CD14-positive monocyte (primary cell): Measurements from ENCODE around the gene BARHL1. TPM values are rescaled to one million over a fixed set of nuclear protein-coding genes. Genes with fewer than 3 reads are reported as not detected.

Experiments
- DNase-seq, 3 donors: peaks; one replicate each; pipeline ENCODE4 v3.0.0-alpha.2; 2011 to 2022
- H2AFZ ChIP-seq: 2 replicates; pipeline ENCODE4 v1.6.0; 2012; ENCODE audit warnings: mild to moderate bottlenecking, low read depth, low read length, inconsistent platforms; ENCODE audit not compliant: insufficient read depth, poor library complexity, severe bottlenecking
- H3K27ac ChIP-seq, 2 donors: 1 replicate in 1 of 2; 2 replicates in 1 of 2; pipeline ENCODE4 v1.5.1; 2012 to 2013; ENCODE audit warnings: low read length in 2 of 2, control low read depth in 1 of 2, inconsistent platforms in 1 of 2, low read depth in 1 of 2, mild to moderate bottlenecking in 1 of 2
- H3K27me3 ChIP-seq, 2 donors: one replicate each; pipeline versions ENCODE4 v1.6.0 to v1.6.1; 2011 to 2013; ENCODE audit warnings: low read length in 2 of 2; ENCODE audit not compliant: control insufficient read depth in 2 of 2, insufficient read depth in 2 of 2
- H3K36me3 ChIP-seq, 2 donors: replicated peaks in 1 of 2; 1 replicate in 1 of 2; 2 replicates in 1 of 2; pipeline versions ENCODE4 v1.5.1 to v1.6.1; 2012 to 2013; ENCODE audit warnings: low read length in 2 of 2, control low read depth in 1 of 2, inconsistent platforms in 1 of 2, mild to moderate bottlenecking in 1 of 2; ENCODE audit not compliant: insufficient read depth in 2 of 2, control insufficient read depth in 1 of 2
- H3K4me1 ChIP-seq, 2 donors: 1 replicate in 1 of 2; 2 replicates in 1 of 2; pipeline versions ENCODE4 v1.5.1 to v1.6.1; 2012 to 2013; ENCODE audit warnings: low read length in 2 of 2, control low read depth in 1 of 2, inconsistent platforms in 1 of 2, mild to moderate bottlenecking in 1 of 2, moderate library complexity in 1 of 2; ENCODE audit not compliant: insufficient read depth in 2 of 2, control insufficient read depth in 1 of 2
- H3K4me2 ChIP-seq: replicated peaks from 2 replicates; pipeline ENCODE3; 2012; ENCODE audit warnings: low read length, moderate library complexity, mild to moderate bottlenecking; ENCODE audit not compliant: poor library complexity, severe bottlenecking; ENCODE audit errors: extremely low read depth
- H3K4me3 ChIP-seq, 3 experiments: fragments of 200-600 bp in 1 of 3; sonication (generic) in 1 of 3; replicated peaks in 1 of 3; 1 replicate in 2 of 3; 2 replicates in 1 of 3; pipeline ENCODE4 v1.5.1; 2011 to 2013; ENCODE audit warnings: low read length in 3 of 3, mild to moderate bottlenecking in 3 of 3, control low read depth in 2 of 3, low read depth in 2 of 3, inconsistent platforms in 1 of 3, moderate library complexity in 1 of 3
- H3K79me2 ChIP-seq: 2 replicates; pipeline ENCODE4 v1.6.0; 2012; ENCODE audit warnings: mild to moderate bottlenecking, control low read depth, inconsistent platforms, low read length, moderate library complexity; ENCODE audit not compliant: insufficient read depth
- H3K9ac ChIP-seq: 2 replicates; pipeline ENCODE4 v1.6.0; 2017; ENCODE audit warnings: low read length, mild to moderate bottlenecking; ENCODE audit not compliant: insufficient read depth, poor library complexity, severe bottlenecking
- H3K9me3 ChIP-seq, 2 donors: replicated peaks in 1 of 2; 1 replicate in 1 of 2; 2 replicates in 1 of 2; pipeline versions ENCODE4 v1.5.1 to v1.6.1; 2012 to 2013; ENCODE audit warnings: low read length in 2 of 2, control low read depth in 1 of 2; ENCODE audit not compliant: control insufficient read depth in 1 of 2, insufficient read depth in 1 of 2
- H4K20me1 ChIP-seq: 2 replicates; pipeline ENCODE4 v1.6.0; 2012; ENCODE audit warnings: mild to moderate bottlenecking, low read length, control low read depth, moderate library complexity; ENCODE audit not compliant: insufficient read depth
- H3K27ac Mint-ChIP-seq, 7 donors: one replicate each; pipeline ENCODE4 v1.8.0; 2020; ENCODE audit warnings: mild to moderate bottlenecking in 7 of 7, mixed read lengths in 7 of 7, moderate library complexity in 6 of 7, inconsistent platforms in 2 of 7
- H3K27me3 Mint-ChIP-seq, 3 donors: one replicate each; pipeline ENCODE4 v1.8.0; 2021 to 2022; ENCODE audit warnings: low read depth in 3 of 3, mild to moderate bottlenecking in 3 of 3, mixed read lengths in 3 of 3, moderate library complexity in 3 of 3, inconsistent platforms in 1 of 3
- H3K36me3 Mint-ChIP-seq, 2 donors: one replicate each; pipeline ENCODE4 v1.8.0; 2020; ENCODE audit warnings: mixed read lengths in 2 of 2, inconsistent platforms in 1 of 2, mild to moderate bottlenecking in 1 of 2
- H3K4me1 Mint-ChIP-seq: one replicate; pipeline ENCODE4 v1.8.0; 2020; ENCODE audit warnings: mild to moderate bottlenecking, mixed read lengths
- H3K4me3 Mint-ChIP-seq, 2 donors: one replicate each; pipeline ENCODE4 v1.8.0; 2020; ENCODE audit warnings: mild to moderate bottlenecking in 2 of 2, mixed read lengths in 2 of 2, moderate library complexity in 1 of 2
- H3K9me3 Mint-ChIP-seq, 7 donors: one replicate each; pipeline ENCODE4 v1.8.0; 2020 to 2022; ENCODE audit warnings: mixed read lengths in 7 of 7, mild to moderate bottlenecking in 6 of 7, moderate library complexity in 6 of 7, inconsistent platforms in 2 of 7
- WGBS: methylation state at CpG from one replicate; pipeline ENCODE4 v1.1.5; 2013; ENCODE audit warnings: missing lambda C conversion rate; ENCODE audit not compliant: insufficient coverage; 5-methylcytosine and 5-hydroxymethylcytosine counted together
- intact Hi-C, 2 donors: fragments of 100-400 bp; cut with micrococcal nuclease; formaldehyde crosslinking; loops; one replicate each; pipeline versions ENCODE4 v1.15.0 to v1.15.1; 2023
- polyA plus RNA-seq, 3 donors: library from polyadenylated mRNA; depleted of rRNA in 1 of 3; unstranded in 2 of 3; stranded (reverse) in 1 of 3; fragments of 300-500 nt in 2 of 3; fragments of >200 nt in 1 of 3; fragmentation: Illumina TruSeq in 2 of 3; gene quantifications; 1 replicate in 2 of 3; 2 replicates in 1 of 3; pipeline ENCODE4 v1.2.3, GENCODE V29; 2012 to 2021
- TF ChIP-seq, protein P1 (sequence below): fragments of 200-600 bp; IDR thresholded peaks from one replicate; pipeline ENCODE4 v1.8.0; 2022; ENCODE audit warnings: antibody characterized with exemption, mild to moderate bottlenecking

Gene BARHL1
- polyA plus RNA-seq, 3 donors = not detected

DNA sequence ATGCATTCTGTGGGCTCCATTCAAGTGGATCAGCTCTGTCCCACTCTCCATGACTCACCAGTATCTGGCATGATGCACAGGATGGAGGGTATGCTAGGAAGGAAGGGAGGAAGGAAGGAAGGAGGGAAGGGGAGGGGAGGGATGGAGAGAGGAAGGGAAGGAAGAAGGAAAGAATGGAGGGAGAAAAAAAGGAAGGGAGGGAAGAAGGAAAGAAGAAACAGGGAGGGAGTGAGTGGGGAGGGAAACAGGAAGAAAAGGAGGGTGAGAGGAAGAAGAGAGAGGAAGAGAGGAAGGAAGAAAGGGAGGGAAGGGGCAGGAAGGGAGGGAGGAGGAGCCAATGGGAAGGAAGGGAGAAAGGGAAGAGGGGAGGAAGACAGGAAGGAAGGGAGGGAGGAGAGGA lies 5.3 kb upstream of the BARHL1 start:
- Histone ChIP-seq H2AFZ (no peak overlapping the region), H3K4me1 (peaks cover 5 to 6% of the 10 kb centered on the region in 2 donors), H4K20me1 (no peaks in the 10 kb centered on the region), H3K36me3 (no peaks in the 10 kb centered on the region), H3K4me2 (no peak overlapping the region), H3K27me3 (peaks cover 44 to 71% of the 10 kb centered on the region in 2 donors), H3K4me3 (no peak overlapping the region), H3K9me3 (peaks cover 0 to 30% of the 10 kb centered on the region in 2 donors), H3K27ac (no peak overlapping the region), H3K9ac (no peak overlapping the region), H3K79me2 (no peaks in the 10 kb centered on the region)
- Mint-ChIP-seq H3K9me3 (peaks cover 0 to 18% (median 10%) of the 10 kb centered on the region in 7 donors), H3K36me3 (peaks cover 2 to 6% of the 10 kb centered on the region in 2 donors), H3K27me3 (peaks cover 75 to 87% (median 80%) of the 10 kb centered on the region in 3 donors), H3K4me1 (peaks cover 7% of the 10 kb centered on the region), H3K27ac (no peak overlapping the region), H3K4me3 (peak overlapping the region in 1 of 2 donors; percentile 63)
- no peak for DNase-seq
- TF ChIP-seq, protein P1, sequence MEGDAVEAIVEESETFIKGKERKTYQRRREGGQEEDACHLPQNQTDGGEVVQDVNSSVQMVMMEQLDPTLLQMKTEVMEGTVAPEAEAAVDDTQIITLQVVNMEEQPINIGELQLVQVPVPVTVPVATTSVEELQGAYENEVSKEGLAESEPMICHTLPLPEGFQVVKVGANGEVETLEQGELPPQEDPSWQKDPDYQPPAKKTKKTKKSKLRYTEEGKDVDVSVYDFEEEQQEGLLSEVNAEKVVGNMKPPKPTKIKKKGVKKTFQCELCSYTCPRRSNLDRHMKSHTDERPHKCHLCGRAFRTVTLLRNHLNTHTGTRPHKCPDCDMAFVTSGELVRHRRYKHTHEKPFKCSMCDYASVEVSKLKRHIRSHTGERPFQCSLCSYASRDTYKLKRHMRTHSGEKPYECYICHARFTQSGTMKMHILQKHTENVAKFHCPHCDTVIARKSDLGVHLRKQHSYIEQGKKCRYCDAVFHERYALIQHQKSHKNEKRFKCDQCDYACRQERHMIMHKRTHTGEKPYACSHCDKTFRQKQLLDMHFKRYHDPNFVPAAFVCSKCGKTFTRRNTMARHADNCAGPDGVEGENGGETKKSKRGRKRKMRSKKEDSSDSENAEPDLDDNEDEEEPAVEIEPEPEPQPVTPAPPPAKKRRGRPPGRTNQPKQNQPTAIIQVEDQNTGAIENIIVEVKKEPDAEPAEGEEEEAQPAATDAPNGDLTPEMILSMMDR = no peak
- intact Hi-C loops = no loop called here

DNA sequence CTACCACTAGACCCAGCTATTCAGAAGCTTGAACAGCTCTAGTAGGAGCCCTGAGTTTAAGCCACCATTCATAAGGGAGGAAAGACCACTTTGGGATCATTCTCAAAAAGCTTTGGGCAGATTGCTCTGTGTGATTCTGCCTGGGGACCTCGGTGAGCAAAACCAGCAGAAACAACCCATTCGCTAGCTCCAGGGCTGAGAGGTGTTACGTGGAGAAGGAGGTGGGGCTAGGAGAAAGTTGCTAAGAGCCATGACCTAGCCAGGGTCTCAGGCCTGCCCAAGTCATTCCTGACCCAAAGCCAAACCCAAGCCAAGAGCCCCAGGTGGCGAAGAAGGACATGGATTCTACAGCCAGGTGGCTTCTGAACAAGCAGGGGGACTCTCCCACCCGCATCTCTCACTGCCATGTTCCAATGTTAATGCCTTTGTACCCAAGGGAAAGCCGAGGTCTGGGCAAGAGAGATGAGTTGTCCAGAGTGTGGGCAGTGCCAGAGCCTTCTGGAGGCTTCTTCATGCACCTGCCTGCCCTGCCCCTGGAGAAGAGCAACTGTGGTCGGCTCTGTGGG lies 4.0 kb upstream of the BARHL1 start:
- Histone ChIP-seq H2AFZ (no peak overlapping the region), H3K4me2 (no peak overlapping the region), H3K27ac (no peak overlapping the region), H3K4me1 (peaks cover 5 to 6% of the 10 kb centered on the region in 2 donors), H3K27me3 (peaks cover 54 to 84% of the 10 kb centered on the region in 2 donors), H3K4me3 (no peak overlapping the region), H3K79me2 (no peaks in the 10 kb centered on the region), H3K36me3 (no peaks in the 10 kb centered on the region), H3K9ac (no peak overlapping the region), H3K9me3 (peaks cover 0 to 38% of the 10 kb centered on the region in 2 donors), H4K20me1 (no peaks in the 10 kb centered on the region)
- Mint-ChIP-seq H3K27ac (no peak overlapping the region), H3K4me3 (peak overlapping the region in 1 of 2 donors; percentile 84), H3K27me3 (peaks cover 82 to 93% (median 89%) of the 10 kb centered on the region in 3 donors), H3K36me3 (peaks cover 2 to 6% of the 10 kb centered on the region in 2 donors), H3K4me1 (peaks cover 7% of the 10 kb centered on the region), H3K9me3 (peaks cover 0 to 26% (median 10%) of the 10 kb centered on the region in 7 donors)
- intact Hi-C loops = no loop called here
- TF ChIP-seq, protein P1 = no peak
- DNase-seq = no peak
- WGBS = 34% methylated on average over 4 of the region's 7 CpGs
